ENCODE results near the gene TMEM82.

Gene TMEM82

GRCh38 chr1:15796086-15796462, 53.8 kb downstream of the TMEM82 start:
- Histone ChIP-seq H3K27ac (no peak overlapping the region), H3K36me3 (no peaks in the 10 kb centered on the region), H3K4me3 (ENCODE audit: low read depth, low read length) (no peak overlapping the region), H3K9me3 (ENCODE audit: severe bottlenecking) (no peaks in the 10 kb centered on the region), H3K27me3 (ENCODE audit: insufficient read depth, low read depth, severe bottlenecking) (no peaks in the 10 kb centered on the region)
- TF ChIP-seq CTCF (IDR thresholded peaks at IDR 0.05; ENCODE audit: low read depth, low read length): no peak
- no peak for DNase-seq
